AG04449 (cell line): ENCODE results near the gene DSCAM.

Source experiments
- CTCF ChIA-PET: fragments of 350-600 bp; formaldehyde crosslinking; extraction: SDS; loops from one replicate; lab custom pipeline; 2021; ENCODE audit warnings: antibody characterized with exemption; lab: Yijun Ruan, JAX
- POLR2A ChIA-PET: fragments of 400-600, 350-600 bp; formaldehyde crosslinking; extraction: SDS; loops from one replicate; lab custom pipeline; 2020; ENCODE audit warnings: antibody characterized with exemption, inconsistent platforms; lab: Yijun Ruan, JAX
- DNase-seq: peaks from one replicate; pipeline ENCODE4 v3.0.0-alpha.2; 2010; ENCODE audit warnings: low read depth, low spot score
- H3K4me3 ChIP-seq: 2 replicates; pipeline ENCODE4 v1.5.1; 2011; ENCODE audit warnings: low read depth, mild to moderate bottlenecking, control low read depth, low read length
- TF ChIP-seq, protein P1 (sequence below): IDR thresholded peaks from one replicate; pipeline ENCODE4 v1.5.1; 2011; ENCODE audit warnings: mild to moderate bottlenecking, moderate library complexity, low read length, control low read depth, inconsistent platforms; ENCODE audit not compliant: insufficient read depth; ENCODE audit errors: missing control alignments

DSCAM gene

DNA sequence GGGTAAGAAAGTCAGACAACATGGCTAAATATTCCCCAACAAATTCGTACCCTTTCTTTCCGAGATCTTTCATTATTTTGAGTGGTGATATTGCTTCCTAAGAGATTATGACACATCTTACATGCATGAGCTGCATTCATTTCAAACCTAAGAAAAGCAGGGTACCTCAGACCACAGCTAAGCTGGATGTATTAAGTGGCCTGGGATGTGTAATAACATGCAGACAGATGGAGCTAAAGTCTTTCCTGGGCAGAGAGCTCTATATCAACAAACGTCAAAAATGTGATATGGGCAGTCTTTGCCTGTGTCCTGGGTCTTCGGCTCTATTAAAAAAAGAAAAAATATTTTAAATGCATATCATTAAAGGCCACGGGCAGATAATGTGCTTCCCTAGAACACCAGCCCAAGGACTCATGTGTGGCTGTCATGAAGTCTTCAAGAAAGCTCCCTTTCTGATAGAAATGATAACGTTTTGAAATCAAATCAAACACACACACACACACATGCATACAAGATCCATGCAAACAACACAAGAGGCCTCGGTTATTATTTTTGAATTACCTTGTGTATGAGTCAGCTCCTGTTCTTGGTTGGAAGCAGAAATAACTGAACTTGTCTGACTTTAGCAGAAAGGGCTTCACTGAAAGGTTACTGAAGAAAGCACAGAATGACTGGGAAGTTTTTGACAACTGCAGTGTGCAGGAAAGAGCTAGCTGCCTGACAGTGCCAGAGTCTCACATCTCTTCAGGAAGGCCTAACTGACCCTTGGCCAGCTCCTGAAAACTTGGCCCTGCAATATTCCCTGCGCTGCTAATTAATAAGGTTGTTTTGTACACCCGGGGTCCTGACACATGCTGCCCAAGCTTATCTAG lies 231.2 kb downstream of the DSCAM start:
- POLR2A ChIA-PET, result no interaction called here
- TF ChIP-seq, protein P1, sequence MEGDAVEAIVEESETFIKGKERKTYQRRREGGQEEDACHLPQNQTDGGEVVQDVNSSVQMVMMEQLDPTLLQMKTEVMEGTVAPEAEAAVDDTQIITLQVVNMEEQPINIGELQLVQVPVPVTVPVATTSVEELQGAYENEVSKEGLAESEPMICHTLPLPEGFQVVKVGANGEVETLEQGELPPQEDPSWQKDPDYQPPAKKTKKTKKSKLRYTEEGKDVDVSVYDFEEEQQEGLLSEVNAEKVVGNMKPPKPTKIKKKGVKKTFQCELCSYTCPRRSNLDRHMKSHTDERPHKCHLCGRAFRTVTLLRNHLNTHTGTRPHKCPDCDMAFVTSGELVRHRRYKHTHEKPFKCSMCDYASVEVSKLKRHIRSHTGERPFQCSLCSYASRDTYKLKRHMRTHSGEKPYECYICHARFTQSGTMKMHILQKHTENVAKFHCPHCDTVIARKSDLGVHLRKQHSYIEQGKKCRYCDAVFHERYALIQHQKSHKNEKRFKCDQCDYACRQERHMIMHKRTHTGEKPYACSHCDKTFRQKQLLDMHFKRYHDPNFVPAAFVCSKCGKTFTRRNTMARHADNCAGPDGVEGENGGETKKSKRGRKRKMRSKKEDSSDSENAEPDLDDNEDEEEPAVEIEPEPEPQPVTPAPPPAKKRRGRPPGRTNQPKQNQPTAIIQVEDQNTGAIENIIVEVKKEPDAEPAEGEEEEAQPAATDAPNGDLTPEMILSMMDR, result no peak

DNA sequence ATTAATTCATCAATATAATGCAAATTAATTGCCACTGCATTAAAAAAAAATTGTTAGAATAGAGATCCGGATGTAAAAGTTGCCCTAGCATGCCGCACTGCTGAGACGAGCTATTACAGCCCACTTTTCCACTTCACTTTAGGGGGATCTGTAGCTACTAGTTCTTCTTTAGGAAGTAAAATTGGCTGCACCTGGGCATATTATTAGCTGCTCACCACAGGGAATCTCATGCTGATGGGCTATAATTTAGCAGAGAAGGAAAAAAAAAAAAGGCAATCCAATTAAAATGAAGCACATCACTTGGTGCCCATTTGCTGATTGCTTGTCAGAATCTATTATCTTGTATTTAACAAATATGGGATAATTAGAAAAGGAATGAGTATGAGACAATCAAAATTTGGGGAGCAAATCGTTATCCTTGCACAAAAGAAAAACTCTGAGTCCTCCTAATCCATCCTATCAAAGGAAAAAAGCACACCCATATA lies 233.4 kb downstream of the DSCAM start:
- no peak overlapping the region for H3K4me3 ChIP-seq
- no peak for DNase-seq
- TF ChIP-seq, protein P1, result no peak
- ChIA-PET CTCF (no interaction called here), POLR2A (interaction anchor here (0.6 kb wide), 1 partner anchor 9 kb away, joined by 3 read pairs; no protein-coding TSS in a partner anchor)

More for the DNA sequence above, 231.2 kb downstream of the DSCAM start:
- DNase-seq, result no peak
- CTCF ChIA-PET, result interaction anchor here (1.0 kb wide), 1 partner anchor 227 kb away, joined by 3 read pairs; no protein-coding TSS in a partner anchor
- no peak overlapping the region for H3K4me3 ChIP-seq

DNA sequence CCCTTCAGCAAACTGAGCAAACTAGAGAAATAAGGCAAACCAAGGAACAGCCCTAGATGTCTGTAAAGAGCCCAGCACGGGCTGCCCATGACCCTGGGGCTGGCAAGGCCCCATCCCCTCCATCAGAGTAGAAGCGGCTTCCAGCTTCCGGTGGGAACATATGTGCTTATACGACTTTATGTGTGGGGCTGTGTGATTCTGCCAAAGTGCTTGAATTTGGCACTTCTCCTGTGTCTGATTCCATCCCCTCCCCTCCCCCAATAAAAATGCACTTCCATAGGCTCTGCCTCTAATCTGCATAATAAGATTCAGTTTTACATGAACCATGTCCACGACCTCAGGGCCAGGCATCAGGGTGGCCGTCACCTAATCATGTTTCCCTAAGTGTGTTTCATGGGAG lies 236.6 kb downstream of the DSCAM start:
- ChIA-PET POLR2A (no interaction called here), CTCF (no interaction called here)
- DNase-seq, result no peak
- H3K4me3 ChIP-seq, result no peak overlapping the region
- TF ChIP-seq, protein P1, result no peak

DNA sequence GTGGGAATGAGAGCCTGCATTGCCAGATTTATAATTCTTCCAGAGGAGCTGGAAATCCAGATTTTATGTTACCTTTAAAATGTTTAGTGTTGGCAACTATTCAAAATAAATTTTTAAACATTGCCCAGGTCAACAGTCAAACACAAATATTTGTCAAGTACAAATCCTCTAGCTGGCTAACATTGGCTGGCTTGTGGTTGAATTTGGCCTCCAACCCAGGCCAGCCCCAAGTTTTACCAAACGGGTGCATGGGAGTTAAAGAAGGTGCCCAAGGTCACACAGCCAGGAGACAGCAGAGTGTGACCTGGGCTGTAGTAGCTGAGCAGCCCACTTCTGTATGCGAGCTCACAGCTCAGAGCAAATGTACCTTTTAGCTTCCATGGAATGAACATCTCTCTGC lies 240.6 kb downstream of the DSCAM start:
- CTCF ChIA-PET, result interaction anchor here (1.4 kb wide), 1 partner anchor 14 kb away, joined by 6 read pairs; no protein-coding TSS in a partner anchor
- DNase-seq, result no peak
- TF ChIP-seq, protein P1, result no peak
- H3K4me3 ChIP-seq, result no peak overlapping the region
- POLR2A ChIA-PET, result no interaction called here

DNA sequence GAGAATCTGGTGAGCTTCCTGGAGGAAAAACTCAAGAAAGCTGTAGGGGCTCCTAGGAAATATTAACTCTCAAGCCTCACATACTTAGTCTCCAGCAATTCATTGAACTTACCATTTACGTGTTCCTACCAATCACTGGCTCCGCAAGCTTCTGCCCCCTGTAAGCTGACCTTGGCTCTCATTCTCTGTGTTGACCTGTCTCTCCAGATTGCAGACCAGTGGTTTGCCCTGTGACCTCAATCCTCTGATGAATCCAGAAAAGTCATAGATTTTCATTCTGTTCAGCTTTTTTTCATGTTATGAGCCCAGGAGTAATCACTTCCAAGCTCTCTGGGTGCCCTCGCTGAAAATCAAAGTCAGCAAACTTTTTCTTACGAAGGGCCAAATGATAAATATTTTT lies 241.9 kb downstream of the DSCAM start:
- ChIA-PET POLR2A (no interaction called here), CTCF (interaction anchor here (1.4 kb wide), 1 partner anchor 12 kb away, joined by 6 read pairs; no protein-coding TSS in a partner anchor)
- no peak for DNase-seq
- TF ChIP-seq, protein P1, result no peak
- H3K4me3 ChIP-seq, result no peak overlapping the region

GRCh38 chr21:40603774-40604173 lies 243.2 kb downstream of the DSCAM start:
- CTCF ChIA-PET, result no interaction called here
- no peak overlapping the region for H3K4me3 ChIP-seq

More at GRCh38 chr21:40603774-40604173, 243.2 kb downstream of the DSCAM start:
- no peak for DNase-seq
- POLR2A ChIA-PET, result no interaction called here
- TF ChIP-seq, protein P1, result no peak
